Measurements from ENCODE around the gene ELAVL1.

Gene ELAVL1

DNA sequence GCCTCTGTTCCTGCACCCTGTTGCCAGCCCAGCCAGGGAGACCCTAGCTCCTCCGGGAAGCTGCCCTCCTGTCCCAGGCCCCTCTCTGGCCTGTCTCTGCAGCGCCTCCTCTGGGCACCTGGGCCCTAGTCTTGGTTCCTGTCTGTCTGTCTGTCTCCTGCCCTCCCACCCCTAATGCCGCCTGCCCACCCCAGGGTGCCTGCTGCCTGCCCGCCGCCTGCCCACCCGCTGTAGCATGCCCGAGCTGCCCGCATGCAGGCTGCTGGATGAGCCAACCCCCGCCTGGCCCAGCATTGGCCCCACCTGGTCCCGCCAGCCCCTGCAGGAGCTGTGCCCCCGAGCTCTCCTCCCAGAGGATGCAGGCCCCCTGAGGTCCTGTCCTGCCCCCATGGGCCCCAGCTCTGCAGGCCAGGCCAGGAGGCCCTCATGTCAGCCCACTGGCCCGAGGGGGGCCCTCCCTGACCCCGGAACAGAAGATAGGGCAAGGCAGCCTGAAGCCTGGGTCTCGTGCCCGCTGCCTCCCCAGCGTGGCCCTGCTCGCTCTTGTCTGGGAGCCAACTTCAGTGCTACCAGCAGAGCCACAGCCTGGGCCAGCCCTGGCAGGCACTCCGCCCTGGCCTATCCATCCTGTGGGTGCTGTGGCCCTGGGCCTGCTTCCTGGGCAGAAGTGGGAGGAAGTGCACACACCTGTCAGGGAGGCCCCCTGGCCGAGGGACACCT is 96.5 kb downstream of the ELAVL1 start:
- no peak for DNase-seq
